Measurements from ENCODE around the gene NCOA3. TPM values are rescaled to one million over a fixed set of nuclear protein-coding genes. Genes with fewer than 3 reads are reported as not detected.

Gene NCOA3
- total and polyA plus RNA-seq, 10 of the 15 experiments (the other 5 are each of a cell fraction or from before 2014, with no cell fraction given) = 16.9 to 96.2 (median 73.6) TPM

DNA sequence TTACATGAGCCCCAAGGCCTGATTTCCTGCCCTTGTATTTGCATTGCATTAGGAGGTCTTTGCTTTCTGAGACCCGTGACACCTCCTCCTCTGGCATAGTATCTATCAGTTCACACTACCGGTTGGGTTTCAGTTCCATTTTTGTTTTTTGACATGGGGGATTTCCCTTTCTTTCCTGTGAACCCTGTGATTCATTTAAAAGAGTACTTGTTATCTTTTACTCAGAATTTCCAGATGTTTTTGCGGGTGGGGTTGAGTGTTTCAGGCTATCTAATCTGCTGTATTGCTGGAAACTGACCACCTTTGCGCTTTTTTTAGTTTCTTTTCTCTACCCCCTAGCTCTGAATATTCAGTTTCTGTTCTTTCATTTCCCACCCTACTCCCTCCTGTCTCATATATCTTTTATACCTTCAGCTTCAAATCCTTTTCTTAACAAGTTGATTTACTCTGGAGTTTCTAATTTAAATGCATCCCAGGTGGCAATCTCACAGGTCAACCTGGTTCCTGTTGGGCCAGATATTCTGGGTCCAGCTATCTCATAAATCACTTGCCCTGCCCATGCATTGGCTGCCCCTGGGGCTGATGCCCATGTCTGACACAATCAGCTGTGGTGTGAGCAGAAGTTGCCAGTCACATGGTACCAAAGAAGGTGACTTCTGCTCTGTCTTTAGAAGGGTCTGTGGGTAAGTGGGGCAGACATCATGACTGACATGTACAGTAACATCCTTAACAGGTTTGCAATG lies 14.3 kb upstream of the NCOA3 start (continued):
- TF ChIP-seq, protein P1, sequence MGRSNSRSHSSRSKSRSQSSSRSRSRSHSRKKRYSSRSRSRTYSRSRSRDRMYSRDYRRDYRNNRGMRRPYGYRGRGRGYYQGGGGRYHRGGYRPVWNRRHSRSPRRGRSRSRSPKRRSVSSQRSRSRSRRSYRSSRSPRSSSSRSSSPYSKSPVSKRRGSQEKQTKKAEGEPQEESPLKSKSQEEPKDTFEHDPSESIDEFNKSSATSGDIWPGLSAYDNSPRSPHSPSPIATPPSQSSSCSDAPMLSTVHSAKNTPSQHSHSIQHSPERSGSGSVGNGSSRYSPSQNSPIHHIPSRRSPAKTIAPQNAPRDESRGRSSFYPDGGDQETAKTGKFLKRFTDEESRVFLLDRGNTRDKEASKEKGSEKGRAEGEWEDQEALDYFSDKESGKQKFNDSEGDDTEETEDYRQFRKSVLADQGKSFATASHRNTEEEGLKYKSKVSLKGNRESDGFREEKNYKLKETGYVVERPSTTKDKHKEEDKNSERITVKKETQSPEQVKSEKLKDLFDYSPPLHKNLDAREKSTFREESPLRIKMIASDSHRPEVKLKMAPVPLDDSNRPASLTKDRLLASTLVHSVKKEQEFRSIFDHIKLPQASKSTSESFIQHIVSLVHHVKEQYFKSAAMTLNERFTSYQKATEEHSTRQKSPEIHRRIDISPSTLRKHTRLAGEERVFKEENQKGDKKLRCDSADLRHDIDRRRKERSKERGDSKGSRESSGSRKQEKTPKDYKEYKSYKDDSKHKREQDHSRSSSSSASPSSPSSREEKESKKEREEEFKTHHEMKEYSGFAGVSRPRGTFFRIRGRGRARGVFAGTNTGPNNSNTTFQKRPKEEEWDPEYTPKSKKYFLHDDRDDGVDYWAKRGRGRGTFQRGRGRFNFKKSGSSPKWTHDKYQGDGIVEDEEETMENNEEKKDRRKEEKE (IDR thresholded peaks at IDR 0.05) = no peak
- TF ChIP-seq RBBP5 (conservative IDR thresholded peaks at IDR 0.05) = no peak
- TF ChIP-seq TAF1 (IDR thresholded peaks at IDR 0.05; ENCODE audit: borderline replicate concordance, low read depth, low read length) = no peak

DNA sequence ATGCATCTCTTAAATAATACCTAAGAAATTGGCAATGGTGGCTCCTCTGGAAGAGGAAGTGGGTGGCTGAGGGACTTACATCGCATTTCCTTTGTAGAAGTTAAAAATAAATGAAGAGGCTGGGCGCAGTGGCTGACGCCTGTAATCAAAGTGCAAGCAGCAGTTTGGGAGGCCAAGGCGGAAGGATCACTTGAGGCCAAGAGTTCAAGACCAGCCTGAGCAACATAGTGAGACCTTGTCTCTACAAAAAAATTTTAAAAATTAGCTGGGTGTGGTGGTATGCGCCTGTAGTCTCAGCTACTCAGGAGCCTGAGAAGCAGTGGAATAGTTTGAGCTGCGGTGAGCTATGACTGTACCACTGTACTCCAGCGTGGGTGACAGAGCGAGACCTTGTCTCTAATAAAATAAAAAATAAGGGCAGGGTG lies 12.2 kb upstream of the NCOA3 start:
- Histone ChIP-seq H3K9me3 (replicated peaks; ENCODE audit: control insufficient read depth, insufficient read depth, low read length) (no peaks in the 10 kb centered on the region), H4K20me1 (ENCODE audit: control insufficient read depth, insufficient read depth) (no peaks in the 10 kb centered on the region), H3K27ac (ENCODE audit: control insufficient read depth, insufficient read depth) (peak overlapping the region; percentile 98), H2AFZ (ENCODE audit: control insufficient read depth, low read depth, low read length) (no peak overlapping the region), H3K36me3 (ENCODE audit: control insufficient read depth in 2 of 2, insufficient read depth in 2 of 2, low read length in 1 of 2) (no peaks in the 10 kb centered on the region), H3K9ac (ENCODE audit: control insufficient read depth, insufficient read depth, low read length) (no peak overlapping the region; the same call in 1 of the 2 replicates), H3K27me3 (replicated peaks in 1 of 2; ENCODE audit: control insufficient read depth in 2 of 2, insufficient read depth in 2 of 2, low read length in 1 of 2) (no peaks in the 10 kb centered on the region), H3K4me2 (ENCODE audit: control insufficient read depth, insufficient read depth) (peak overlapping the region; percentile 35; the same call in 1 of the 2 replicates), H3K79me2 (ENCODE audit: control insufficient read depth, insufficient read depth, low read length) (no peaks in the 10 kb centered on the region; the same call in 1 of the 2 replicates), H3K4me3 (no peak overlapping the region), H3K4me1 (ENCODE audit: control insufficient read depth, insufficient read depth, low read length) (peaks cover 63% of the 10 kb centered on the region)
- ChIA-PET RAD21 (ENCODE audit: unreplicated experiment) (interaction anchor here (0.7 to 5.4 kb wide), 6 partner anchors 12 to 236 kb away, joined by 4 to 143 read pairs (median 32); partner anchors contain the start of gene NCOA3), SMC1A (ENCODE audit: uncharacterized antibody, unreplicated experiment) (interaction anchor here (1.3 to 10.0 kb wide), 7 partner anchors 13 to 105 kb away, joined by 3 to 134 read pairs (median 29); partner anchors contain the start of gene NCOA3), CTCF (no interaction called here), POLR2A (interaction anchor here (0.7 to 9.1 kb wide), 5 partner anchors 11 to 1663 kb away, joined by 3 to 116 read pairs (median 7); partner anchors contain the start of gene NCOA3)
- 40% methylated on average over 8 of the region's 8 CpGs for WGBS (ENCODE audit: insufficient coverage, insufficient replicate concordance, low lambda C conversion rate, missing lambda C conversion rate)
- in situ Hi-C loops (cut with MboI) = no loop called here
- FAIRE-seq (no peak), DNase-seq (ENCODE audit: low read depth, low spot score) (no peak), ATAC-seq (no peak)
- intact Hi-C loops (cut with micrococcal nuclease; ENCODE audit: unreplicated experiment) = no loop called here
- BruUV-seq (replicated peaks) = no TSS peak
- TF ChIP-seq SUZ12 (IDR thresholded peaks at IDR 0.05; ENCODE audit: unreplicated experiment) (no peak), SMAD5 (IDR thresholded peaks at IDR 0.05; ENCODE audit: low read depth) (no peak), ATF7 (IDR thresholded peaks at IDR 0.05; ENCODE audit: low read depth) (0 out of 2 replicates have a peak, but pooled peaks have one; percentile 17), YBX1 (IDR thresholded peaks at IDR 0.05) (no peak), IKZF1 (conservative IDR thresholded peaks at IDR 0.05) (0 out of 2 replicates have a peak, but pooled peaks have one; percentile 9), ZBED1 (IDR thresholded peaks at IDR 0.05; ENCODE audit: borderline replicate concordance) (no peak), KAT2A (conservative IDR thresholded peaks at IDR 0.05; ENCODE audit: control insufficient read depth, low read depth, low read length) (no peak), ESRRA (IDR thresholded peaks at IDR 0.05; ENCODE audit: low read length) (no peak), CREB1 (IDR thresholded peaks at IDR 0.05; ENCODE audit: low read depth) (no peak), ZNF274 (IDR thresholded peaks at IDR 0.05; ENCODE audit: insufficient read depth, insufficient read length) (no peak), TARDBP (IDR thresholded peaks at IDR 0.05; ENCODE audit: borderline replicate concordance) (no peak), JUND (IDR thresholded peaks at IDR 0.05; ENCODE audit: low read depth, low read length) (no peak), STAT1 (conservative IDR thresholded peaks at IDR 0.05) (no peak)
- TF ChIP-seq, protein P2, sequence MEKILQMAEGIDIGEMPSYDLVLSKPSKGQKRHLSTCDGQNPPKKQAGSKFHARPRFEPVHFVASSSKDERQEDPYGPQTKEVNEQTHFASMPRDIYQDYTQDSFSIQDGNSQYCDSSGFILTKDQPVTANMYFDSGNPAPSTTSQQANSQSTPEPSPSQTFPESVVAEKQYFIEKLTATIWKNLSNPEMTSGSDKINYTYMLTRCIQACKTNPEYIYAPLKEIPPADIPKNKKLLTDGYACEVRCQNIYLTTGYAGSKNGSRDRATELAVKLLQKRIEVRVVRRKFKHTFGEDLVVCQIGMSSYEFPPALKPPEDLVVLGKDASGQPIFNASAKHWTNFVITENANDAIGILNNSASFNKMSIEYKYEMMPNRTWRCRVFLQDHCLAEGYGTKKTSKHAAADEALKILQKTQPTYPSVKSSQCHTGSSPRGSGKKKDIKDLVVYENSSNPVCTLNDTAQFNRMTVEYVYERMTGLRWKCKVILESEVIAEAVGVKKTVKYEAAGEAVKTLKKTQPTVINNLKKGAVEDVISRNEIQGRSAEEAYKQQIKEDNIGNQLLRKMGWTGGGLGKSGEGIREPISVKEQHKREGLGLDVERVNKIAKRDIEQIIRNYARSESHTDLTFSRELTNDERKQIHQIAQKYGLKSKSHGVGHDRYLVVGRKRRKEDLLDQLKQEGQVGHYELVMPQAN (conservative IDR thresholded peaks at IDR 0.05) = peak; percentile 56; the same call in 1 of the 2 replicates
- TF ChIP-seq, protein P3, sequence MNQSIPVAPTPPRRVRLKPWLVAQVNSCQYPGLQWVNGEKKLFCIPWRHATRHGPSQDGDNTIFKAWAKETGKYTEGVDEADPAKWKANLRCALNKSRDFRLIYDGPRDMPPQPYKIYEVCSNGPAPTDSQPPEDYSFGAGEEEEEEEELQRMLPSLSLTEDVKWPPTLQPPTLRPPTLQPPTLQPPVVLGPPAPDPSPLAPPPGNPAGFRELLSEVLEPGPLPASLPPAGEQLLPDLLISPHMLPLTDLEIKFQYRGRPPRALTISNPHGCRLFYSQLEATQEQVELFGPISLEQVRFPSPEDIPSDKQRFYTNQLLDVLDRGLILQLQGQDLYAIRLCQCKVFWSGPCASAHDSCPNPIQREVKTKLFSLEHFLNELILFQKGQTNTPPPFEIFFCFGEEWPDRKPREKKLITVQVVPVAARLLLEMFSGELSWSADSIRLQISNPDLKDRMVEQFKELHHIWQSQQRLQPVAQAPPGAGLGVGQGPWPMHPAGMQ (IDR thresholded peaks at IDR 0.05; ENCODE audit: borderline replicate concordance) = no peak

Measured in GM12878 (cell line).